WI38 (cell line): ENCODE data around the gene LYRM1.

ENCODE experiments used
- H3K4me3 ChIP-seq: 2 replicates; pipeline ENCODE4 v1.5.1; 2011; ENCODE audit warnings: low read depth, mild to moderate bottlenecking, control low read depth, low read length
- TF ChIP-seq, protein P1 (sequence below): IDR thresholded peaks from 2 replicates; pipeline ENCODE4 v1.5.1; 2012; ENCODE audit warnings: low read depth, mild to moderate bottlenecking, control low read depth, low read length

Gene LYRM1

DNA sequence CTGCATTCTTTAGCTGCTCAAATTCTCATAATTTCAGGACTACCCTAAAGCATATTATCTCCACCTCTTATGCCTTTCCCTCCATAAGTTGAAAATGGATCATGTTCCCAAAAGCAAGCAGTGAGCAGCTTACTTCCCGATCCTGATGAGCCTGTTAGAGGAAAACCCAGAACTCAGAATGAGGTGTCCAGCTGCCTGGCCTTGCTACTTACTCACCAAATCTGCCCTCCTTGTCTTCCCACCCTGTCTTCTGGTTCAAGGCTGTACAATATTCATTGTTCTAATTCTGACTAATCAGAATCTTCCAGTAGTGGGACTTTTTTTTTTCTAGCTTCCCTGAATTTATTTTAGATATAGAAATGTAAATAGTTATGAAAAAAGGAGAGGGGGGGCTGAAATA is 10.8 kb downstream of the LYRM1 start:
- no peak overlapping the region for H3K4me3 ChIP-seq
- TF ChIP-seq, protein P1, sequence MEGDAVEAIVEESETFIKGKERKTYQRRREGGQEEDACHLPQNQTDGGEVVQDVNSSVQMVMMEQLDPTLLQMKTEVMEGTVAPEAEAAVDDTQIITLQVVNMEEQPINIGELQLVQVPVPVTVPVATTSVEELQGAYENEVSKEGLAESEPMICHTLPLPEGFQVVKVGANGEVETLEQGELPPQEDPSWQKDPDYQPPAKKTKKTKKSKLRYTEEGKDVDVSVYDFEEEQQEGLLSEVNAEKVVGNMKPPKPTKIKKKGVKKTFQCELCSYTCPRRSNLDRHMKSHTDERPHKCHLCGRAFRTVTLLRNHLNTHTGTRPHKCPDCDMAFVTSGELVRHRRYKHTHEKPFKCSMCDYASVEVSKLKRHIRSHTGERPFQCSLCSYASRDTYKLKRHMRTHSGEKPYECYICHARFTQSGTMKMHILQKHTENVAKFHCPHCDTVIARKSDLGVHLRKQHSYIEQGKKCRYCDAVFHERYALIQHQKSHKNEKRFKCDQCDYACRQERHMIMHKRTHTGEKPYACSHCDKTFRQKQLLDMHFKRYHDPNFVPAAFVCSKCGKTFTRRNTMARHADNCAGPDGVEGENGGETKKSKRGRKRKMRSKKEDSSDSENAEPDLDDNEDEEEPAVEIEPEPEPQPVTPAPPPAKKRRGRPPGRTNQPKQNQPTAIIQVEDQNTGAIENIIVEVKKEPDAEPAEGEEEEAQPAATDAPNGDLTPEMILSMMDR: no peak

DNA sequence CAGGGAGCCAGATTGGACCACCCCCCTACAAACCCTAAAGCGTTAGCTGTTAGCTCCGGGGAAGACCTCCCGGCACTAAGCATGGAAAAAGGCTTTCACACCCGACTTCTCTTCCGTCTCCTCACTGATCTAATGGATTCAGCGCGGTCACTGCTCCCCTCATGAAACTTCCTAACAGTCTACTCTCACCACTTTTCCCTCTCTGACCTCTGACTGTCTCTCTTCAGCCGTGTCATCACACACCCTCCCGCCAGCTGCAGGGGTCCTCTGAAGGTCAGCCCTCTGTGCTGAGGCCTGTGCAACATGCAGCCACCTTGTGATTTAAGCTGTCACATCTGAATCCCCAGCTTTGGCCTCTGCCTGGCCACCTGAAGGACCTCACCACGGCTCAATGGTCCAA is 15.7 kb downstream of the LYRM1 start:
- no peak overlapping the region for H3K4me3 ChIP-seq
- TF ChIP-seq, protein P1: no peak

DNA sequence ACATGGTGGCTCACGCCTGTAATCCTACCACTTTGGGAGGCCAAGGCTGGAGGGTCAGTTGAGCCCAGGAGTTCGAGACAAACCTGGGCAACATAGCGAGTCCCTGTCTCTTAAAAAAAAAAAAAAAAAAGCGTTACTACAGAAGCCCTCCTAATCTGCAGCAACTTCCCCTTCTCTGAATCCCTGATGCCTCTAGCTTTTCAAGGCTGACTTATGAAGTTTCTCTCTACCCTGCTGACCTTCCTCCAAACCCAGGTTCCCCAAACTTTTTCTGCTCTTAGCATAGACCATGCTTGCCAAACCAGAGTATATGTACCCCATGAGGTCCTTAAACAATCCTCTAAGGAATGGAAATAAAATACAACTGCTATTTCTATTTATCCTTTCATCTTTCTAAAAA is 16.4 kb downstream of the LYRM1 start:
- TF ChIP-seq, protein P1: no peak
- H3K4me3 ChIP-seq: no peak overlapping the region

DNA sequence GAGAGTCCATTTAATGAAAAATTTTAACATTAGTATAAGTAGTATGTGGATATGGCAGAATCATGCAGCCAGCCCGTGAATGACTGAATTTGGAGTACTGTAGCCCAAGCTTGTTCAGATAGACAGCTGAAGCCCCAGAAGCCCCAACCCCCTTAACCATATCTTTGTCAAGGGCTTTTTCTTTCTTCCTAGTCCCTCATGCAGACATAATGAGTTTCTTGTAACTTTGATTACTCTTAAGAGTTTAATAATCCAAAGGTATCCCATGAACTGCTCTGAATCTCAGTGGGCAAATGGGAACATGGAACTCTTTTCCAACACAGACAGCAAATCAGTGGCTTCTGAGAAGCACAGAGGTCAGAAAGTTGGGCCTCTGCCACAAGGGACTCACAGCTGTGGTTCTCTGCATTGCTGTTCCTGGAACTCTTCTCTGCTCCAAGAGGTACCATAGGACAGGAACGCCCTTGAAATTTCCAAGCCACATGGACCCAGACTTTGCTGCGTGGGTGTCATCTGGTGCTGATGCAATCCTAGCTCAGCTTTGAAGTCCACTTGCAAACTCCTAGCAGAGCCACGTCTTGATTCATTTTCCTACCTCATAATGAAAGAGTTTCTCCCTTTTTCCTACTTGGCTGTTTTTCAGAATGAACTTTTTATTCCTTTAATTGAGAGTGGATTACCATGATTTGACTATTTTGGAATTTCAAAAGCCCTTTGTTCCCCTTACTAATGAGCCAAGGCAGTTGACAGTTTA is 18.1 kb downstream of the LYRM1 start:
- TF ChIP-seq, protein P1: no peak

DNA sequence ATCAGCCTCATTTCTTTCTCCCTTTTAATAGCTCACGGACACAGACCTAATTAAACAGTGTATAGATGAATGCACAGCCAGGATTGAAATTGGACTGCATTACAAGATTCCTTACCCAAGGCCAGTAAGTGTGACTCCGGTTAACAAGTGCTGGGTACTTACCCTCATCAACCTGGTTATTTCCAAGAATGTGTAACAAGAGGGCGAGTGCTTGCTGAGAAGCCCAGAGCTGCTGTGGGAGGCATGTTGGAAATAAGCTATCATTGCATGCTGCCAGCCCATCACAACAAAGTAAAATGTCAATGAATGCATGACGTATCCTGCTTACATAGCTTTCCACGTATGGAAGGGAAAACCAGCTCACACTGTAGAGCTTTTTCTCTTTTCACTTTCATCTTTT is 19.5 kb downstream of the LYRM1 start:
- TF ChIP-seq, protein P1: no peak
- no peak overlapping the region for H3K4me3 ChIP-seq

More for the DNA sequence above, 18.1 kb downstream of the LYRM1 start:
- H3K4me3 ChIP-seq: no peak overlapping the region

DNA sequence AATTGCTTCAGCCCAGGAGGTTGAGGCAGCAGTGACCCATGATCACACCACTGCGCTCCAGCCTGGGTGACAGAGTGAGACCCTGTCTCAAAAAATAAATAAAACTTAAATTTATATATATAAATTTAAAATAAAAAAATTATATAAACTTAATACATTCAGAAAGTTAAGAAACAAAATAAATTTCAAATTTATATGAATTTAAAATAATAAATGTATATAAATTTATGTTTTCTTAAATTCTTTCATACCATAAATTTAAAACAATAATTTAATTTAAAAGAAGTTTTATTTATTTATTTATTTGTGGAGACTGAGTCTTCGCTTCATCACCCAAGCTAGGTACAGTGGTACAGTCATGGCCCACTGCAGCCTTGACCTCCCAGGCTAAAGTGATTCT is 20.2 kb downstream of the LYRM1 start:
- TF ChIP-seq, protein P1: no peak
- no peak overlapping the region for H3K4me3 ChIP-seq

DNA sequence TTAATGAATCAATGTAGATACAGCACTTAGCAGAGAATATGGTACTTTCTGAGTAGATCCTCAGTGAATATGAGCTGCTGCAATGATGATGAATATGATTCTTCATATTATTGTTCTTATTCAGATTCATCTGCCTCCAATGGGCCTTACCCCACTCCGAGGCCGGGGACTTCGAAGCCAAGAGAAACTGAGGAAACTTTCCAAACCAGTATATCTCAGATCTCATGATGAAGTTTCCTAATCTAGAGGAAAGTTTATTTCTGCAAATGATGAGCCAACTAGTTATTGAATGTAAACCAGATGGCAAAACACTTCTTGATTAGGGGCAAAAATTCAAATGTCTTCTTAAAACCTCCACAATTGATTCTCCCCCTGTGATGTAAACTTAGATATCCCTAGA is 23.3 kb downstream of the LYRM1 start:
- TF ChIP-seq, protein P1: no peak
- H3K4me3 ChIP-seq: no peak overlapping the region
